GM21723 (cell line): ENCODE data around the gene NLK.

Source experiments
- ATAC-seq: cut with Tn5 transposase; IDR thresholded peaks from one replicate; pipeline ENCODE4 v1.9.1; 2021; ENCODE audit warnings: mild to moderate bottlenecking, moderate library complexity; ENCODE audit not compliant: unreplicated experiment

The NLK gene

GRCh38 chr17:28110184-28110583 is 67.7 kb downstream of the NLK start:
- no peak for ATAC-seq

- ATAC-seq = no peak
Measured at GRCh38 chr17:28112181-28112580, 69.7 kb downstream of the NLK start.

- no peak for ATAC-seq
Measured at GRCh38 chr17:28112606-28113005, 70.1 kb downstream of the NLK start.

DNA sequence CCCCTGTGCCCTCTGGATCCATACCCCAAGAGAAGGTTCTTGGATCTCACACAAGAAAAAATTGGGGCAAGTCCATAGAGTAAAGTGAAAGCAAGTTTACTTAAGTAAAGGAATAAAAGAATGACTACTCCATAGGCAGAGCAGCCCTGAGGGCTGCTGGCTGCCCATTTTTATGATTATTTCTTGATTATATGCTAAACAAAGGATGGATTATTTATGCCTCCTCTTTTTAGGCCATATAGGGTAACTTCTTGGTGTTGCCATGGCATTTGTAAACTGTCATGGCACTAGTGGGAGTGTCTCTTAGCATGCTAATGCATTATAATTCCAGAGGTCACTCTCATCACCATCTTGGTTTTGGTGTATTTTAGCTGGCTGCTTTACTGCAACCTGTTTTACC is 70.8 kb downstream of the NLK start:
- ATAC-seq = no peak

- no peak for ATAC-seq
Measured at GRCh38 chr17:28115046-28115445, 72.6 kb downstream of the NLK start.

DNA sequence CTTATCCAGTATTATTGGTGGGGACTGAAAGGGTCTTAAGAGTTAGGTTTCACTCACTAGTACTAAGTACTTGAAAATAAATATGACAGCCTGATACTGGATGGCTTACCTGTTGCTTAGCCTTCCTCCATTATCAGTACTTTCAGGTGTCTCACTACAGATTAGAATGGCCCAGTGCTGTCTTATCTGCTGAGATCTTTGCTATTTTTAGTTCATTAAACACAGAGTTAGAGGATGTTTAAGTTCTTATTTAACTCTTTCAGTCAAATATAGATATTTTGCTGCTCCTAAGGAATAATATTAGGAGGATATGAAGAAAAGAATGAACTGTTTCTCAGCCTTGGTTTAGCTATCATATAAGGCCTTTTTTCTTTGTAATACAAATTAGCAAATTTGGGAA is 74.8 kb downstream of the NLK start:
- ATAC-seq = no peak

DNA sequence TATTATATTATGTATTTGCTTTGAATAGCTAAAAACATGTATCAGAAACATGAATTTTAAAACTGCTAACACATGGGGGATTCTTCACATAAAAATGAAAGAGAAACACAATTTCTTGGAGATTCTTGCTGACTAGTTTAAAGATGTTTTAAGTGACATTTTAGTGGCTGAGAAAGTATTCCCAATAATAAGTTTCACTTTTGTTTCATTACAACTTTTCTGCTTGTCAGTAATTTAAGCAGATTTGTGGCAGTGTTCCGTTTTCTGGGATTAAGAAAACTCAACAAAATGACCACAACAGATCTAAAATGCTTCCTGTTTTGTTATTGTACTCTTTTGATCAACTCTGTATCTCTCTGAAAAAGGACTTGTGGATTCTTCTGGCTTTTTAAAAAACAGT is 75.9 kb downstream of the NLK start:
- ATAC-seq = no peak

DNA sequence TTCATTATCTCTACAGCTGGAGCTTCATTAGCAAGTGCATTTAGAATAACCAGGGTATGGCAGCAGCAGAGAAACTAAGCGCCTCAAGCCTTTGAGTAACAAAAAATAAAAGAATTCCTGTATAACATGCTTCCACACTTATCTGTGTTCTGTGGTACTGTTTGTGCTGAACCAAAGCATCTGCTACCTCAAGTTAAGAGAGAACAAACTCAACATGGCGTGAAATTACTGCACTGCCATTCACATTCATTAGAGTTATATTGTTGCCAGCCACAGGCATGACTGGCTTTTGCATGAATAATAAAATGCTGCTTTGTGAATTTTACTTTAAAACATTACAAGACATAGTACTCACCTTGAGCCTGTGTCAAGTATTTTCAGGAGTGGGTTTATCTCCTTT is 76.6 kb downstream of the NLK start:
- ATAC-seq = no peak

DNA sequence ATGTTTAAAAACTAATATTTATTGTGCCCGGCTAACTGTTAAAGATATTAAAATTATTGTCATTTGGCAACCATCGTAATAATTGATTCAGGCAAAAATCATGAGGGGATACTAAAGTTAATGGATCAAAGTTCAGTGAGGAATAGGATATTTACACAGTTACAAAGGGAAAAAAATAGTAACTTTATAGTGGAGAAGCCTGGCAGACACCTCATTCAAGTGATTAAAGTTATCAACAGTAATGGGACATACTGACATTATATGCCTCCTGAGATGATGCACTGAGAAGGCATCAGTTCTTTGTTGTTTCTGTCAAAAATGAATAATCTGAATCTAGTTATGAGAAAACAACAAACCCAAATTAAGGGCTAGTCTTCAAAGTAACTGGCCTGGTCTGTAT is 77.1 kb downstream of the NLK start:
- no peak for ATAC-seq

GRCh38 chr17:28120766-28121165 is 78.3 kb downstream of the NLK start:
- ATAC-seq = no peak

DNA sequence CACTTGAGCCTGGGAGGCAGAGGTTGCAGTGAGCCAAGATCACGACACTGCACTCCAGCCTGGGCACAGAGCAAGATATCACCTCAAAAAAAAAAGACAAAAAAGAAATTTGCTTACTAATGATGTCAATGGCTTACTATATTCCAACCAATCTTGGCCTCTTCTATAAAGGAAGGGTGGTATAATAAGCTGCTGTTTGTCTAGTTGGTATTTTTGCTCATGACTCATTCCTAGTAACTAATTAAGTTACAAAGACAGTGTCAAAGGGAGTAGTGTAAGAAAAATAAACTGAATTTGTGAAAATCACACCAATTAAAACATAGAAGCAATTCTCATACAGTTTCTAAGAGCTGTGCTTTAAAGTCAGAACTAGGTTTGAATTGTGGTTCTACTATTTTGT is 82.5 kb downstream of the NLK start:
- no peak for ATAC-seq

GRCh38 chr17:28125526-28126378 is 83.3 kb downstream of the NLK start:
- no peak for ATAC-seq

- no peak for ATAC-seq
Measured at GRCh38 chr17:28127196-28127595, 84.7 kb downstream of the NLK start.

DNA sequence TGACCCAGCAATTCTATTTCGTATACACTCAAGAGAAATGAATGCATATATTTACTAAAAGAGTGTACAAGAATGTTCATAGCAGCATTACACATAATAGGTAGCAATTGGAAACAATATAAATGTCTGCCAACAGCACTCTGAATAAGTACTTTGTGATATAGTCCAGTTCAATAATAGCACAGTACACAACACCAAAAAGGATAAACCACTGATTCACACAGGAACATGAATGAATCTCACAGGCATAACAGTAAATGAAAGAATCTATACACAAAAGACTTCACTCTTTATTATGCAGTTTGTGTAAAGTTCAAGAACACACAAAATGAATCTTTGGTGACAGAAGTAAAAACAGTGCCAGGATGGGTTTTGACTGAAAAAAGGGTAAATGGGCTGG is 86.3 kb downstream of the NLK start:
- ATAC-seq = no peak

DNA sequence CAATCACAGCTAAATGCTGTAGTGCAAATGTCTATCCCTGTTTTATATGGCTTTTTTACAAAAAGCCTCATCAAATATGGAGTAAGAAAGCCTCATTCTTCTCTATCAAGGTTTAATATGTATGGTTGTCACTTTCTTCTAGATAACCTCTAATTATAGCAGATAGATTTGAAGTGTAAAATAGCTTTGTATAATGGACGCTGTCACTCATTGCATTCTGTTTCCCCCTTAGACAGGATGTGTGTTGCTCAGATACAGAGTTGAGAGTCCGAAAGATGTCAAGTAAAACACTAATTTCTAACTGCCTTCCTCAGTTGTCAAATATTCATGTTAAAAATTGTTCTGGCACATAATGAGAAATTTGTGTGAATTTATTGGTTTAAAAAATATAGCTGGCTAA is 88.0 kb downstream of the NLK start:
- ATAC-seq = no peak

- no peak for ATAC-seq
Measured at GRCh38 chr17:28131599-28131998, 89.1 kb downstream of the NLK start.

- no peak for ATAC-seq
Measured at GRCh38 chr17:28133562-28133970, 91.1 kb downstream of the NLK start.

GRCh38 chr17:28136923-28137322 is 94.4 kb downstream of the NLK start:
- no peak for ATAC-seq

- ATAC-seq = no peak
Measured at GRCh38 chr17:28139822-28140221, 97.3 kb downstream of the NLK start.

GRCh38 chr17:28141313-28141712 is 98.8 kb downstream of the NLK start:
- ATAC-seq = no peak

- no peak for ATAC-seq
Measured at GRCh38 chr17:28141773-28142172, 99.3 kb downstream of the NLK start.

- ATAC-seq = no peak
Measured at GRCh38 chr17:28142305-28142704, 99.8 kb downstream of the NLK start.

DNA sequence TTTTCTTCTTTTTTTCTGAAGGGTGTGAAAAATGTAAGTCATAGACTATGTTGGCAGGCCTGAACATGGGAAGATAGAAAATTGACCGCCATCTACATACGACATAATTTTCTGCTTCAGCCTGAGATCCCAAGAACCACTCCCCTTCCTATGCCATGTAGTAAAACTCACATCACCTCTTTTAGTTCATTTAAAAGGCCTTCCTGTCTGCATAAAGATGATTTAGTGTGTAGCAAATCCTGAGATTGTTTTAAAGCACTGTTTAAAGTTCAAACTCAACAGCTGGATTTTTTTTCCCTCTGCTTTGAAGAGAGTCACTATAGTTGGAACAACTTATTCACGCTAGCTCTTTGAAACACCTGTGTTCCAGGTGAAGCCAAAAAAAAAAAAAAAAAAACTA is 101.5 kb downstream of the NLK start:
- ATAC-seq = no peak
